GM23338 (cell line): Measurements from ENCODE around the gene NFKB2. TPM values are rescaled to one million over a fixed set of nuclear protein-coding genes. Genes with fewer than 3 reads are reported as not detected.

ENCODE experiments used
- ATAC-seq: fragments of 200-7000 bp; cut with Tn5 transposase; 3 replicates; pipeline ENCODE4 v1.9.1; 2020
- DNase-seq: peaks from one replicate; pipeline ENCODE4 v3.0.0-alpha.2; 2015; ENCODE audit warnings: low spot score
- H2AFZ ChIP-seq: fragments of 200-600 bp; sonication (generic); 2 replicates; pipeline ENCODE4 v1.8.0; 2016; ENCODE audit warnings: antibody characterized with exemption, mild to moderate bottlenecking, moderate library complexity
- H3F3A ChIP-seq: fragments of 200-600 bp; sonication (generic); replicated peaks from 2 replicates; pipeline ENCODE4 v1.8.0; 2017; ENCODE audit warnings: antibody characterized with exemption, mixed run types, low read depth
- H3K27ac ChIP-seq: fragments of 200-600 bp; sonication (generic); 2 replicates; pipeline ENCODE4 v1.6.1; 2016; ENCODE audit warnings: low read depth
- H3K27me3 ChIP-seq: fragments of 200-600 bp; sonication (generic); 2 replicates; pipeline ENCODE4 v1.8.0; 2016; ENCODE audit warnings: mild to moderate bottlenecking, mixed run types, moderate library complexity; ENCODE audit not compliant: insufficient read depth
- H3K36me3 ChIP-seq: fragments of 200-600 bp; sonication (generic); 2 replicates; pipeline ENCODE4 v1.8.0; 2016; ENCODE audit warnings: mild to moderate bottlenecking; ENCODE audit not compliant: insufficient read depth
- H3K4me1 ChIP-seq: fragments of 200-600 bp; sonication (generic); 2 replicates; pipeline ENCODE4 v1.8.0; 2016; ENCODE audit warnings: mild to moderate bottlenecking, moderate library complexity; ENCODE audit not compliant: insufficient read depth
- H3K4me2 ChIP-seq: fragments of 200-600 bp; sonication (generic); 2 replicates; pipeline ENCODE4 v1.7.1; 2017; ENCODE audit warnings: mixed run types
- H3K4me3 ChIP-seq: fragments of 200-600 bp; sonication (generic); 2 replicates; pipeline ENCODE4 v1.6.1; 2016; ENCODE audit warnings: mixed run types
- H3K79me2 ChIP-seq: fragments of 200-600 bp; sonication (generic); replicated peaks from 2 replicates; pipeline ENCODE4 v1.8.0; 2017; ENCODE audit warnings: mild to moderate bottlenecking; ENCODE audit not compliant: insufficient read depth
- H3K9me2 ChIP-seq: fragments of 200-600 bp; sonication (generic); 2 replicates; pipeline ENCODE4 v1.8.0; 2017; ENCODE audit not compliant: insufficient read depth
- H4K20me1 ChIP-seq: fragments of 200-600 bp; sonication (generic); replicated peaks from 2 replicates; pipeline ENCODE4 v1.8.0; 2017; ENCODE audit warnings: mild to moderate bottlenecking; ENCODE audit not compliant: insufficient read depth
- H3K27ac Mint-ChIP-seq: 2 replicates; pipeline ENCODE4 v1.8.0; 2020; ENCODE audit warnings: inconsistent platforms, mild to moderate bottlenecking, moderate library complexity, mixed read lengths
- H3K27me3 Mint-ChIP-seq: 3 replicates; pipeline ENCODE4 v1.8.0; 2022; ENCODE audit warnings: low read depth, mild to moderate bottlenecking, moderate library complexity, mixed read lengths, inconsistent platforms; ENCODE audit not compliant: insufficient read depth, poor library complexity
- H3K36me3 Mint-ChIP-seq: 3 replicates; pipeline ENCODE4 v1.8.0; 2021; ENCODE audit warnings: low read depth, mild to moderate bottlenecking, inconsistent platforms, moderate library complexity, mixed read lengths
- H3K4me1 Mint-ChIP-seq: 3 replicates; pipeline ENCODE4 v1.8.0; 2020; ENCODE audit warnings: mild to moderate bottlenecking, inconsistent platforms, mixed read lengths
- H3K4me3 Mint-ChIP-seq: 3 replicates; pipeline ENCODE4 v1.8.0; 2021; ENCODE audit warnings: moderate library complexity, mild to moderate bottlenecking, inconsistent platforms, mixed read lengths
- H3K9me3 Mint-ChIP-seq: 3 replicates; pipeline ENCODE4 v1.8.0; 2020; ENCODE audit warnings: moderate library complexity, mild to moderate bottlenecking, inconsistent platforms, mixed read lengths
- CREB1 ChIP-seq: fragments of 250-450 bp; sonication (Bioruptor Pico); IDR thresholded peaks from 2 replicates; pipeline ENCODE4 v1.5.0; 2020; ENCODE audit warnings: low read depth, mild to moderate bottlenecking, moderate library complexity
- JUNB ChIP-seq: IDR thresholded peaks from one replicate; pipeline ENCODE4 v1.6.1; 2016; ENCODE audit warnings: antibody characterized with exemption; ENCODE audit not compliant: unreplicated experiment
- ZNF114 ChIP-seq: fragments of 250-450 bp; sonication (Bioruptor Pico); IDR thresholded peaks from 2 replicates; pipeline ENCODE4 v1.5.0; 2020; ENCODE audit warnings: mild to moderate bottlenecking, moderate library complexity
- polyA plus RNA-seq: library from polyadenylated mRNA; unstranded; fragments of >200 nt; fragmentation: Nextera tagmentation; extraction: Ambion mirVana; gene quantifications from 2 replicates; pipeline ENCODE4 v1.2.1, GENCODE V29; 2016
- total RNA-seq: library from RNA; depleted of rRNA; stranded (reverse); fragments of >200 nt; shearing (Covaris generic); gene quantifications from 2 replicates; pipeline ENCODE4 v1.2.3, GENCODE V29; 2014
- TF ChIP-seq, protein P1 (sequence below): IDR thresholded peaks from one replicate; pipeline ENCODE4 v1.6.1; 2018; ENCODE audit warnings: antibody characterized with exemption; ENCODE audit not compliant: unreplicated experiment
- TF ChIP-seq, protein P2 (sequence below): IDR thresholded peaks from 2 replicates; pipeline ENCODE4 v1.6.1; 2016; ENCODE audit warnings: antibody characterized with exemption
- TF ChIP-seq, protein P3 (sequence below): fragments of 250-450 bp; sonication (Bioruptor Pico); IDR thresholded peaks from 2 replicates; pipeline ENCODE4 v1.5.0; 2020; ENCODE audit warnings: mild to moderate bottlenecking, moderate library complexity

Gene NFKB2
- total and polyA plus RNA-seq, 2 experiments from 2014 or later, result 6.8 to 29.4 TPM

DNA sequence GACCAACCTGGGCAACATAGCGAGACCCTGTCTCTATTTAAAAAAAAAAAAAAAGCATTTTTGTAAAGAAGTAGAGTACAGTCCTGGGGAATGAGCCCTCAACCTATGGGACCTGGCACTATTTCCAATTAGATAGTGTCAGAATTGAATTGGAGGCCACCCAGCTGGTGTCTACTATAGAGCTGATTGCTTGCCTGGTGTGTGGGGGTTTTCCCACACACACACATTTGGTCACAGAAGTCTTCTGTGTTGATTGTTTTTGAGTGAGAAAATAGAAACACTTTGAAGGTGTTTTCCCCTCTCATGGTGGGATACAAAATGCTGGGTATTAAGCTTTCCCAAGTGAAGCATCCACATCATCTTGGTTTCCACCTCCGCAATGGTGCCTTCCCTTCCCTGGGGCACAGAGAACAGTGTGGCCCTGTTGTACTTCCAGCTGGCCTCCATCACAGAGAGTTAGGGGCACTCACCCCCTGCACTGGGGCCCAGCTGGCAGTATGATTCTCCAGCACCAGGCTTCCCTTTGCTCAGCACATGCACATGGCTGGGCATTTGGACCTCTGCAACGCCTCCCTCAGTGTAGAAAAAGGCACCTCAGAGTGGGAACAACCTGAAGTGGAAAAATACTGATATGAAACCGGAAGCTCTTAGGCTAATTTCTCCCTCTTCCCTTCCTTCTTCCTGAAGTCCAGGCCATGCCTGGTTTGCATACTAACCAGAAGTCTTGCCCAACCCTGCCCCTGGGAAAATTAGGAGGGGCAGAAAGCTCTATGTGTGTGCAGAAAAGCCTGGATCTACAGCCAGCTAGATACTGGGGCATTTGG is 10.7 kb upstream of the NFKB2 start (continued):
- TF ChIP-seq, protein P1, sequence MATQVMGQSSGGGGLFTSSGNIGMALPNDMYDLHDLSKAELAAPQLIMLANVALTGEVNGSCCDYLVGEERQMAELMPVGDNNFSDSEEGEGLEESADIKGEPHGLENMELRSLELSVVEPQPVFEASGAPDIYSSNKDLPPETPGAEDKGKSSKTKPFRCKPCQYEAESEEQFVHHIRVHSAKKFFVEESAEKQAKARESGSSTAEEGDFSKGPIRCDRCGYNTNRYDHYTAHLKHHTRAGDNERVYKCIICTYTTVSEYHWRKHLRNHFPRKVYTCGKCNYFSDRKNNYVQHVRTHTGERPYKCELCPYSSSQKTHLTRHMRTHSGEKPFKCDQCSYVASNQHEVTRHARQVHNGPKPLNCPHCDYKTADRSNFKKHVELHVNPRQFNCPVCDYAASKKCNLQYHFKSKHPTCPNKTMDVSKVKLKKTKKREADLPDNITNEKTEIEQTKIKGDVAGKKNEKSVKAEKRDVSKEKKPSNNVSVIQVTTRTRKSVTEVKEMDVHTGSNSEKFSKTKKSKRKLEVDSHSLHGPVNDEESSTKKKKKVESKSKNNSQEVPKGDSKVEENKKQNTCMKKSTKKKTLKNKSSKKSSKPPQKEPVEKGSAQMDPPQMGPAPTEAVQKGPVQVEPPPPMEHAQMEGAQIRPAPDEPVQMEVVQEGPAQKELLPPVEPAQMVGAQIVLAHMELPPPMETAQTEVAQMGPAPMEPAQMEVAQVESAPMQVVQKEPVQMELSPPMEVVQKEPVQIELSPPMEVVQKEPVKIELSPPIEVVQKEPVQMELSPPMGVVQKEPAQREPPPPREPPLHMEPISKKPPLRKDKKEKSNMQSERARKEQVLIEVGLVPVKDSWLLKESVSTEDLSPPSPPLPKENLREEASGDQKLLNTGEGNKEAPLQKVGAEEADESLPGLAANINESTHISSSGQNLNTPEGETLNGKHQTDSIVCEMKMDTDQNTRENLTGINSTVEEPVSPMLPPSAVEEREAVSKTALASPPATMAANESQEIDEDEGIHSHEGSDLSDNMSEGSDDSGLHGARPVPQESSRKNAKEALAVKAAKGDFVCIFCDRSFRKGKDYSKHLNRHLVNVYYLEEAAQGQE, result no peak
- TF ChIP-seq ZNF114, result no peak
- TF ChIP-seq, protein P2, sequence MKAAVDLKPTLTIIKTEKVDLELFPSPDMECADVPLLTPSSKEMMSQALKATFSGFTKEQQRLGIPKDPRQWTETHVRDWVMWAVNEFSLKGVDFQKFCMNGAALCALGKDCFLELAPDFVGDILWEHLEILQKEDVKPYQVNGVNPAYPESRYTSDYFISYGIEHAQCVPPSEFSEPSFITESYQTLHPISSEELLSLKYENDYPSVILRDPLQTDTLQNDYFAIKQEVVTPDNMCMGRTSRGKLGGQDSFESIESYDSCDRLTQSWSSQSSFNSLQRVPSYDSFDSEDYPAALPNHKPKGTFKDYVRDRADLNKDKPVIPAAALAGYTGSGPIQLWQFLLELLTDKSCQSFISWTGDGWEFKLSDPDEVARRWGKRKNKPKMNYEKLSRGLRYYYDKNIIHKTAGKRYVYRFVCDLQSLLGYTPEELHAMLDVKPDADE, result no peak

DNA sequence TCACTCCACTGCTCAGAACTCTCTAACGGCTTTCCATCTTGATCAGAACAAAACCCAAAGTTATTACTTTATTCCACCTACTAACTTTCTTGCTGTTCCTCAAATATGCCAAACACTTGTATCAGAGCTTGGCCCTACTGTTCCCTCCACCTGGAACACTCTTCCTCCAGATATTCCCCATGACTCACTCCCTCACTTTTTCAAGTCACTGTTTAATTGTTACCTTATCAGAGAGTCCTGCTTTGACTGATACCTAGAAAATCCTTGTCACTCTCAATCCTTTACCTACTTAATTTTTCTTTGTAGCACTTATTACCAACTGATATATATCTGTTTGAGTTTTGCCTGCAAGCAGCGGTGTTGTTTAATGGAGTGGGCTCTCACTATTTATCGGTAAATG is 5.6 kb upstream of the NFKB2 start:
- H3K9me3 Mint-ChIP-seq, result no peaks in the 10 kb centered on the region
- H3K4me1 Mint-ChIP-seq, result peaks cover 9% of the 10 kb centered on the region
- no peak for ATAC-seq
- no peaks in the 10 kb centered on the region for H3K36me3 Mint-ChIP-seq
- H3K4me2 ChIP-seq, result no peak overlapping the region
- peaks cover 9% of the 10 kb centered on the region for H3K4me1 ChIP-seq
- H3K36me3 ChIP-seq, result no peaks in the 10 kb centered on the region
- no peak for DNase-seq
- H3K27me3 ChIP-seq, result peaks cover 28% of the 10 kb centered on the region
- no peaks in the 10 kb centered on the region for H3K9me2 ChIP-seq
- no peak overlapping the region for H2AFZ ChIP-seq
- H3K79me2 ChIP-seq, result no peaks in the 10 kb centered on the region
- peaks cover 31% of the 10 kb centered on the region for H3K27me3 Mint-ChIP-seq
- no peaks in the 10 kb centered on the region for H4K20me1 ChIP-seq
- no peak overlapping the region for H3K4me3 ChIP-seq
- H3K27ac Mint-ChIP-seq, result no peak overlapping the region
- H3K4me3 Mint-ChIP-seq, result no peak overlapping the region; the same call in 2 of the 3 replicates
- no peak overlapping the region for H3K27ac ChIP-seq
- H3F3A ChIP-seq, result 0 out of 2 replicates have a peak, but pooled peaks cover 2% of the 10 kb centered on the region
- TF ChIP-seq CREB1 (CRISPR knock-in tag) (no peak), JUNB (no peak)
- TF ChIP-seq, protein P1, result no peak
- TF ChIP-seq, protein P3, sequence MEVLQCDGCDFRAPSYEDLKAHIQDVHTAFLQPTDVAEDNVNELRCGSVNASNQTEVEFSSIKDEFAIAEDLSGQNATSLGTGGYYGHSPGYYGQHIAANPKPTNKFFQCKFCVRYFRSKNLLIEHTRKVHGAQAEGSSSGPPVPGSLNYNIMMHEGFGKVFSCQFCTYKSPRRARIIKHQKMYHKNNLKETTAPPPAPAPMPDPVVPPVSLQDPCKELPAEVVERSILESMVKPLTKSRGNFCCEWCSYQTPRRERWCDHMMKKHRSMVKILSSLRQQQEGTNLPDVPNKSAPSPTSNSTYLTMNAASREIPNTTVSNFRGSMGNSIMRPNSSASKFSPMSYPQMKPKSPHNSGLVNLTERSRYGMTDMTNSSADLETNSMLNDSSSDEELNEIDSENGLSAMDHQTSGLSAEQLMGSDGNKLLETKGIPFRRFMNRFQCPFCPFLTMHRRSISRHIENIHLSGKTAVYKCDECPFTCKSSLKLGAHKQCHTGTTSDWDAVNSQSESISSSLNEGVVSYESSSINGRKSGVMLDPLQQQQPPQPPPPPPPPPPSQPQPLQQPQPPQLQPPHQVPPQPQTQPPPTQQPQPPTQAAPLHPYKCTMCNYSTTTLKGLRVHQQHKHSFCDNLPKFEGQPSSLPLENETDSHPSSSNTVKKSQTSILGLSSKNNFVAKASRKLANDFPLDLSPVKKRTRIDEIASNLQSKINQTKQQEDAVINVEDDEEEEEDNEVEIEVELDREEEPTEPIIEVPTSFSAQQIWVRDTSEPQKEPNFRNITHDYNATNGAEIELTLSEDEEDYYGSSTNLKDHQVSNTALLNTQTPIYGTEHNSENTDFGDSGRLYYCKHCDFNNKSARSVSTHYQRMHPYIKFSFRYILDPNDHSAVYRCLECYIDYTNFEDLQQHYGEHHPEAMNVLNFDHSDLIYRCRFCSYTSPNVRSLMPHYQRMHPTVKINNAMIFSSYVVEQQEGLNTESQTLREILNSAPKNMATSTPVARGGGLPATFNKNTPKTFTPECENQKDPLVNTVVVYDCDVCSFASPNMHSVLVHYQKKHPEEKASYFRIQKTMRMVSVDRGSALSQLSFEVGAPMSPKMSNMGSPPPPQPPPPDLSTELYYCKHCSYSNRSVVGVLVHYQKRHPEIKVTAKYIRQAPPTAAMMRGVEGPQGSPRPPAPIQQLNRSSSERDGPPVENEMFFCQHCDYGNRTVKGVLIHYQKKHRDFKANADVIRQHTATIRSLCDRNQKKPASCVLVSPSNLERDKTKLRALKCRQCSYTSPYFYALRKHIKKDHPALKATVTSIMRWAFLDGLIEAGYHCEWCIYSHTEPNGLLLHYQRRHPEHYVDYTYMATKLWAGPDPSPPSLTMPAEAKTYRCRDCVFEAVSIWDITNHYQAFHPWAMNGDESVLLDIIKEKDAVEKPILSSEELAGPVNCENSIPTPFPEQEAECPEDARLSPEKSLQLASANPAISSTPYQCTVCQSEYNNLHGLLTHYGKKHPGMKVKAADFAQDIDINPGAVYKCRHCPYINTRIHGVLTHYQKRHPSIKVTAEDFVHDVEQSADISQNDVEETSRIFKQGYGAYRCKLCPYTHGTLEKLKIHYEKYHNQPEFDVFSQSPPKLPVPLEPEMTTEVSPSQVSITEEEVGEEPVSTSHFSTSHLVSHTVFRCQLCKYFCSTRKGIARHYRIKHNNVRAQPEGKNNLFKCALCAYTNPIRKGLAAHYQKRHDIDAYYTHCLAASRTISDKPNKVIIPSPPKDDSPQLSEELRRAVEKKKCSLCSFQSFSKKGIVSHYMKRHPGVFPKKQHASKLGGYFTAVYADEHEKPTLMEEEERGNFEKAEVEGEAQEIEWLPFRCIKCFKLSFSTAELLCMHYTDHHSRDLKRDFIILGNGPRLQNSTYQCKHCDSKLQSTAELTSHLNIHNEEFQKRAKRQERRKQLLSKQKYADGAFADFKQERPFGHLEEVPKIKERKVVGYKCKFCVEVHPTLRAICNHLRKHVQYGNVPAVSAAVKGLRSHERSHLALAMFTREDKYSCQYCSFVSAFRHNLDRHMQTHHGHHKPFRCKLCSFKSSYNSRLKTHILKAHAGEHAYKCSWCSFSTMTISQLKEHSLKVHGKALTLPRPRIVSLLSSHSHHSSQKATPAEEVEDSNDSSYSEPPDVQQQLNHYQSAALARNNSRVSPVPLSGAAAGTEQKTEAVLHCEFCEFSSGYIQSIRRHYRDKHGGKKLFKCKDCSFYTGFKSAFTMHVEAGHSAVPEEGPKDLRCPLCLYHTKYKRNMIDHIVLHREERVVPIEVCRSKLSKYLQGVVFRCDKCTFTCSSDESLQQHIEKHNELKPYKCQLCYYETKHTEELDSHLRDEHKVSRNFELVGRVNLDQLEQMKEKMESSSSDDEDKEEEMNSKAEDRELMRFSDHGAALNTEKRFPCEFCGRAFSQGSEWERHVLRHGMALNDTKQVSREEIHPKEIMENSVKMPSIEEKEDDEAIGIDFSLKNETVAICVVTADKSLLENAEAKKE (CRISPR knock-in tag), result no peak
- TF ChIP-seq, protein P2, result no peak
